CD4-positive, alpha-beta T cell treated with Interleukin-6 for 4 hours (primary cell): ENCODE results near the gene MDFIC2.
"Not testable (repeated sequence)": the region's sequence is repeated elsewhere in the genome, so short reads cannot be mapped to it uniquely, and the experiment has no call there.

Source experiments
- DNase-seq: peaks from one replicate; pipeline ENCODE4 v3.0.0-alpha.2; 2020; ENCODE audit warnings: mixed read lengths

MDFIC2 gene

DNA sequence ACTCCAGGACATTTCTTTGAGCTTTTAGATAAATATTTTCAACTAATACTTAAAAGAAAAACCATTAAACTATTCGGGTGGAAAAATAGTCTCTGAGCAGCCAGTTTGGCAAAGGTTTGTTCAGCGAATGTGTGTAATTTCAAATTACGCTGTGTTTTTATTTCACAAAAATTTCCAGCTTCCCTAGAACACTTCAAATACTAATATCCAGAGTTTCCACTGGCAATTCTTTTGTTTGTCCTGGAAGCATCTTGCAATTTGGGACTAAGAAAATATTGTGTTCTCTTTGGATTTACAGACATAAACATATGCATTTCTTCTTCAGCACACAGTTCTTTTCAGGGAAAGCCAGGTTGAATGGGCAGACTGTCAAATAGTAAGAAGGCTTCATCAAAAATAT, 61.9 kb downstream of the MDFIC2 start:
- no peak for DNase-seq

DNA sequence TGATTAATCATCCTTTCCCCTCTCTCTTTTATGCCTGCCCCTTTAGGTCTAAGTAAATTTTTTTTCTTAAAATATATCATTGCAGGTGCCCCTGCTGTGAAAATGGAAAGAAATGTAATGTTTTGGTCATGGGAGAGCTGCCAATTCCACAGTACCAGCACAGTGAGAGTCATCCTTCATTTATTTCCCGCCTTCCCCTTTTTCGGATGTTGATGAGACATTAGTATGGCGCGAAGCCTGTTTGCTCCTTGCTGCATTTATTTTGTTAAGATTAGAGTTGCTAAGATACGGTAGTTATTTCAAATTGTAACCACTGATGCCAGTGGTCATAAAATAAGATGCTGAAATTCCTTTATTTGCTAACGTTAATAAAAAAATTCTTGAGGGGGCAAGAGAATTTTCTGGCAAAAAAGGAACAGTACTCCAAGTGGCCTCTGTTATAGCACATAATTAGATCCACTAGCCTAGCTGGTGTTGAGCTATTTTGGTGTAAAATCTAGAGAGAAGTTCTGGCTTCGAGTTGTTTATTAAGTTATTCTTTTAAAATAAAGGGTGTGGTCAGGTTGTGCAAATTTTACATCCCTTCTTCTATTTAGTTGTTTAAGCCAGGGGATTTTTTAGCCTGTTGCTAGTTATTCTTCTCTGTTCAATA, 62.8 kb downstream of the MDFIC2 start:
- no peak for DNase-seq

GRCh38 chr3:70248856-70249255, 63.6 kb downstream of the MDFIC2 start:
- DNase-seq = no peak

DNA sequence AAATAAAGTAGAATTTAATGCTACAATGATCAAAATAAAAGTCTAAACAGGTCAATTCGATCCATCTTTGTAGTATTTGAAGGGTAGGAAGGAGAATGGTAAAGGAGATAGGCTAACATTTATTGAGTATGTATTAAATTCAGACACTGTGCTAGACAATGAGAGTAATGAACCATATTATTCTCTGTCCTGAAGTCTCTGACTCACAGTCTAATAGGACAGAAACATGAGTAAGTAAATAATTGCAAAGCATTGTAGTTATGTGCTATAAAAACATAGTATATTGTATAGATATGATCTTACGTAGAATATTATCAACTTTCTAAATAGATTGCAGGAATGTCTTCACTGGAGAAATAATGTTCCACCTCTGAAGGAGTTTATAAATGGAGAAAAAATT, 64.5 kb downstream of the MDFIC2 start:
- no peak for DNase-seq

GRCh38 chr3:70245746-70246525, 66.5 kb downstream of the MDFIC2 start:
- no peak for DNase-seq

GRCh38 chr3:70244422-70244821, 68.0 kb downstream of the MDFIC2 start:
- DNase-seq = no peak

- DNase-seq = no peak
Measured at GRCh38 chr3:70242297-70242882, 70.0 kb downstream of the MDFIC2 start.

- DNase-seq = no peak
Measured at GRCh38 chr3:70233812-70234211, 78.6 kb downstream of the MDFIC2 start.

DNA sequence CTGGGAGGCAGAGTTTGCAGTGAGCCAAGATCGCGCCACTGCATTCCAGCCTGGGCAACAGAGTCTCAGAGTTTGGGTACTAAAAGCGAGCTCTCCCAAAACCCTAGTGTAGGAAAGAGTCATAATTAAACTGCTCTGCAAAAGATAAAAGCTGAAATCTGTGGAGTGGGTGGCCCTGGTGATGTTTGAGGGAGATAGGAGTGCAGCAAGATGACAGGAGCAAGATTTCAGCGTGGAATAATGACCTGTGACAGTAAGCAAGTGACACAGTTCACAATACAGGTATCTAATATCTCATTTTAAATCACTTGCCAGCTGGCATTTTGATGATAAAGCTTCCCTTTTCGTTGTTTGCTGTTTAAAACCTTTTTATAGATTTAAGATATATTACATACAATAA, 79.3 kb downstream of the MDFIC2 start:
- DNase-seq = no peak

DNA sequence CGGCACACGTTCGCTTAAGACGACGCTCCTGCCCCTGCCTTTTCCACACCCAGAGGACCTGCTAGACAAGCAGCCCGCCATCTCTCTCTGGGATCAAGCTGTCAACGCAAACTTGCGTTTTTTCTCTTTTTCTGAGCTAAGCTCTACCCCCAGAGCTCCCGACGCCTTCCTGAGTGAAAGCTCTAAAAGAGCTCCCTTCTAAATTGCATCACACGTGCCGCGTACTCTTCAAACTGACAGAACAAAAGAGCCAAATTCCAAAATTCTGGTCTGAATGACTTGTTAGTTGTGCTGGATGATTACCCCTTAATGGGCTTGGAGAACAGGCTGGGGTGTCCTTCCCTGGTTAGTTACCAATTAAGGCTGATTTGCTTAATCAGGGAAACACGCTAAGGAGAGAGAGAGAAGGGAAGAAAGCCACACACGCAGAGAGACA, 81.2 kb downstream of the MDFIC2 start:
- DNase-seq = no peak

DNA sequence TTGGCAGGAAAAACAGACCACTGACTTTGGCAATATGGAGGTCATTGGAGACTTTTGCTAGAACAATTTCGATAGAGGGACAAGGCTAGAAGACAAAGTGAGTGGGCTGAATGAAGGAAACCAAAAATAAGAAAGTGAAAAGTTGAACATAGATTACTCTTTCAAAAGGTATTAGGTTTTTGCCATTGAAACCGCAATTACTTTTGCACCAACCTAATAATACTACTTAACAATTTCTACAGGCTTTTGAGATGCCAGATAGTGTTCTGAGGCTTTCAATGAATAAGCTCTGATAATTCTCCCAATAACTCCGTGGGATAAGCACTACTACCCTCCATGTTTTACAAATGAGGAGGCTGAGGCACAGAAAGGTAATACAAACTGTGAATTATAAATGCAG, 85.0 kb downstream of the MDFIC2 start:
- no peak for DNase-seq

GRCh38 chr3:70225146-70225545, 87.3 kb downstream of the MDFIC2 start:
- DNase-seq = no peak

- DNase-seq = no peak
Measured at GRCh38 chr3:70224337-70224736, 88.1 kb downstream of the MDFIC2 start.

- no peak for DNase-seq
Measured at GRCh38 chr3:70218471-70218870, 94.0 kb downstream of the MDFIC2 start.

- not testable (repeated sequence) for DNase-seq
Measured at GRCh38 chr3:70211274-70211673, 101.2 kb downstream of the MDFIC2 start.

DNA sequence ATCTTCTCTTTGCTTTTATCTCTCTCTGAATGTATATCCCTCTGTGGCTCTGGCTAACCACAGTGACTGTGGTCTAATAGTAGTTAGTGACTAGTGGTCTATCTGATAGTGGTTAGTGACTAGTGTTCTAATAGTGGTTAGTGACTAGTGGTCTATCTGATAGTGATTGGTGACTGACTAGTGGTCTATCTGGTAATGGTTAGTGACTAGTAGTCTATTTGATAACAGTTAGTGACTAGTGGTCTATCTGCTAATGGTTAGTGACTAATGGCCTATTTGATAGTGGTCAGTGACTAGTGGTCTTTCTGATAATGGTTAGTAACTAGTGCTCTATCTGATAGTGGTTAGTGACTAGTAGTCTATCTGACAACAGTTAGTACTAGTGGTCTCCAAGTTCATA, 110.5 kb downstream of the MDFIC2 start:
- no peak for DNase-seq

- no peak for DNase-seq
Measured at GRCh38 chr3:70189884-70190473, 122.5 kb downstream of the MDFIC2 start.

- no peak for DNase-seq
Measured at GRCh38 chr3:70186221-70186620, 126.2 kb downstream of the MDFIC2 start.

DNA sequence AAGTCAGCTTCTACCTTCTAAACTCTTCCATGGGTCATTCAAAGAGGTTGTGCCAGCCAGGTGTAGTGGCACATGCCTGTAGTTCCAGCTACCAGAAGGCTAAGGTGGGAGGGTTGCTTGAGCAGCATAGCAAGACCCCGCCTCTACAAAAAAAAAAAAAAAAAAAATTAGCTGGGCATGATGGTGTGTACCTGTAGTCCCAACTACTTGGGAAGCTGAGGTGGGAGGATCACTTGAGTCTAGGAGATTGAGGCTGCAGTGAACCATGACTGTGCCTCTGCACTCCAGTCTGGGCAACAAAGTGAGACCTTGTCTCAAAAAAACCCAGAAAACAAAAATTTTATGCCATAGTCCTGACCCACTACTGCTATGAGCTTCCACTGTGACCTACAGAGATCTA, 126.8 kb downstream of the MDFIC2 start:
- no peak for DNase-seq

DNA sequence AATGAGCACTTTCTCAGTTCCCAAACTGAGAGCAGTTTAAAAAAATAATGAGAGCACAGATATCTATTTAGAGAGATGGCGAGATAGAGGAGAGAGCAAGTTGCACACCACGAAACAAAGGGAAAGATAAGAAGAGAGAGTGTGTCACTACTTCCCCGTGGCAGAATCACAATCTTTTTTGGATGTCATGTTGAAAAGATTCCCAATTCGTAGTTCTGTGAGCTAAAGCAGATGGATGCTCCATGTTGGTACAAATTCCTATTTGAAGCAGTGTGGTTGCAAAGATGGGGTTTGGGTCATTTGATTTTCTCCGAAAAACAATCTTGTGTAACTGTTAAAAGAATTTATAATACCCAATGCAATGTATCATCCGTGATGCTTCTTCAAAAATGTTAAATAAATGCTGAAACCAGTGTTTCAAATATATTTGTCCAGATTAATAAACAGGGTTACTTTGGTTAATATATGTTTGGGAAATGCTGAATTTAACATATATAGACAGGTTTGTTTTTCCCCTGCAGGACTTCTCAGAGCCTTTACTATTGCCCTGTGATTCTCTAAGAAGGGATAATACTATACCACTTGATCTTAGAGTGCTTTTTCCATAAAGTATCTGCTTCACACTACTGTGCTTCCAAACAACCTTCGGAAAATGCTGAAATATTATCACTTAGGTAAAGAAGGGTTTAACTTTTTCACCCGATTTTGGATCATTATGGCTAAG, 128.5 kb downstream of the MDFIC2 start:
- no peak for DNase-seq

DNA sequence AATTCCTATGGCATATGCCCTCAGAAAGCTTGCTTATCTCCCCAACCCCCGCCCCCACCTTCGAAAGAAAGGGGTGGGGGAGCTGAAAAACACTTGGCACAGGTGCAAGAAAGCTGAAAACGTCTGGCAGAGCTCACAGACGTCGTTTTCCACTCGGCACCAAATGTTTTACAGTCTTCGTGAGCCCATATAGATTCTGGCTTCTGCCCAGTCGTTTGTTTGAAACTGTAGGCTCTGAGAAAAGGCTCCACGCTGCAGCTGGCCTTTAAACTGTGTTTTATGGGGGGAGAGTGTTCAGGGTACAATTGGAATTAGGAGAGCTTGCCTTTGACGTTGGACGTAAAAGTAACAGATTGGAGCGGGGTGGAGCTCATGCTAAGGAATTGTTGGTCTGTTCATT, 130.3 kb downstream of the MDFIC2 start:
- no peak for DNase-seq

GRCh38 chr3:70180664-70181063, 131.8 kb downstream of the MDFIC2 start:
- no peak for DNase-seq

- DNase-seq = no peak
Measured at GRCh38 chr3:70179111-70179510, 133.3 kb downstream of the MDFIC2 start.
